ENCODE results near the gene ARHGAP15.
"Not testable (repeated sequence)": the region's sequence is repeated elsewhere in the genome, so short reads cannot be mapped to it uniquely, and the experiment has no call there.

The ARHGAP15 gene

DNA sequence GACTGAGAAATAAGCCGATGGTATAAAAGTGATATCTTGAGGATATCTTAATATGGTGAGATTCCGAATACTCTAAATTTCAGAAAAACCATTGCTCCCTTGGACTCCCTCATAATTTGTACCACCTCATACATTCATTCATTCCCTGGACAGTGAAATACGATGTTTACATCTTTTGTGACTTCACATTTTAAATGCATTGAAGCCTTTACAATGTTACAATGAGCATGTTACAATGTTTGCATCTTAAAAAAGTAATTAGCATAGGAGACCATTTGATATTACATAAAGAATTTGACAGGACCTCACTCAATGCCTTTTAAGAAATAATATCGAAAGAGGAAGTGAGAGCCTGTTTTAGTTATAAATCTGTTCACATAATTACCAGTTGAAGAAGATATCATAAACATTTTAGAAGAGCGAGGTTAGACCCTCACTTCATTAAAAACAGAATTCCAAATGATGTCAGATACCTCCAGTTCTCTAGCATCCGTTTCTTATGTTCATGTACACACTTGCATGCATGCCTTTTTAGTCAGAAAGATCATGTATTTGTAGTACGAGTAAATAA lies 372.0 kb downstream of the ARHGAP15 start:
- DNase-seq: no peak

- no peak for DNase-seq
Observed at GRCh38 chr2:143503280-143503679, 374.1 kb downstream of the ARHGAP15 start.

DNA sequence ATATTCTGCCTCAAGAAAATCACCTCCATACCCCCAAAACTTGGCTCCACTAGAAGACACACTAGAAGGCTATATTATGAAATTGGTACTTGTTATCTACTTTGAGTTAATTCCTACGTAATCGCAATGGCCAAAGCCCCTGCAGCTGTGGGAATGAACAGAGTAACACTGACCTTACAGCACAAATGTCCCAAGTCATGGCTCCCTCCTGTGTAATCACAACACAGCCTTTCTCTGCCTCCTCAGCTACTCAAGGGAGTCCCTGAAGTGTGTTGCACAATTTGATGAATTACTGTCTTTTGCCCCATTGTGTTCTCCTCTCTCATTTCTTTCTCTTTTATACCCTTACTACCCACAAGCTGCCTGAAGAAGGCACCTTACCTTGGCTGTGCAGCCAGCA lies 375.2 kb downstream of the ARHGAP15 start:
- no peak for DNase-seq

GRCh38 chr2:143505542-143505941 lies 376.3 kb downstream of the ARHGAP15 start:
- DNase-seq: no peak

DNA sequence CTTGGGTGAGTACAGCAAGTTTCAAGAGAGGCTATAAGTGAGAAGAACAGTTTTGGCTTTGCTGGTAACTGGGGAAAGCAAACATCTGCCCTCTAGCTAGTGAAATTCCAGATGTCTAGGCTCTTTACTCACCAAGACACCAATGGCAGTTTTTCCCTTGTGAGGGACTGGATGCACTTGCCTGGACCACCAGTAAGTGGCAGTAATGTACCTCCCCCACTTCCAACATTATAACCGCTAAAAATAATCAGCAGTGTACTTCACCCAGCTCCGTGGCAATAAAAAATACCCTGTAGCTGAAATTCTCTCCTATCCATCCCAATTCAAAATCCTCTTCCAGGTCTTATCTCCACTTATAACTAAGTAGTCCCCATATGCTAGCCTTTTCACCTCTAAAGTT lies 383.9 kb downstream of the ARHGAP15 start:
- DNase-seq: no peak

DNA sequence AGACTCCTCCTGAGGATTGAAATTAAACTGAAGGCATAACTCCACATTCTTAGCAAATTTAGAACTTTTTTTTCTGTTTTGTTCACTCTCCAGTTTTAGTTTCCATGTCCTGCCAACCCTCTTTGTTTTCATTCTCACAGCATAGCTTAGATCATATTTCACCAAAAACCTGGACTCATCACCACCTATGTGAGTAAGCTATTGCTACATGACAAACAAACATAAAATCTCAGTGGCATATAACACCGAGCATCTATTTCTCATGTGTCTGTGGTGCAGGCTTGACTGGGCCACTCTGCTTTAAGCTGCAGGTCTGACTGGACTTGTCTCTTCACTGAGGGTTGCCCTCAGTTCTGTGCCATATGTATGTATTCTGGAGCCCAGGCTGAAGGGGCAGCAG lies 385.2 kb downstream of the ARHGAP15 start:
- no peak for DNase-seq

DNA sequence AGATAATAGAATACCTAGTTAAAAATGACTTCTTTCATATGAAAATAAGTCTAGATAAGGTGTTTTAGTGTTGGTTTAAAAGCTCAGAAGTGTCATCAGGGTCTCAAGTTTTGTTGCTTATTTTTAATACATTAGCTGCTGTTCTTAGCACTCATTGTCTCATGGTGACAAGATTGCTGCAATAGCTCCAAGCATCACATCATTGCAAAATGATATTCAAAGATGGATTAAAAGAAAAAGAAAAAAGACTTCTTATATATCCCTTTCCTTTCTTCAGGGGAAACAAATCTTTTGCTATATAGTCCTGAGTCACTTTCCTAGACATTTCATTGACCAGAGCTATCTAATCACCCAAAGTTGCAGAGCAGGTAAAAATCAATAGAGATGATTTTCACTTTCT lies 386.1 kb downstream of the ARHGAP15 start:
- DNase-seq: no peak

DNA sequence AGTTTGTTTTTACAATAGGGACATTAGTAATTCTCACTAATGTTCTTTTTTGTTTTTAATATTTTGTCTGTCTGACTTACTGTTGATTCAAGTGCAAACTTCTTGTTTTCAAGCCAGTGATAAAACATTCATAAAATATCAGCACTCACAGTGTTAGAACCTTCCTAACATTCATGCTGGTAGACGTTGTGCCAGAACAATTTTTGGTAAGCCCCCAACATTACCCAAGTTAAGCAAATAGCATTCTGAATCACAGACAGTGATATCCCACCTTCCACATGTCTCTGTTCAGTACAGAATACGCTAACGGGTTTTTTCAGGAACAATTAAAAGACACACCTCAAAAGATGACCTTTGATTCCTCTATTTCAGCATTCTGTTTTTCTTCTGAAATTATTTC lies 390.3 kb downstream of the ARHGAP15 start:
- no peak for DNase-seq

DNA sequence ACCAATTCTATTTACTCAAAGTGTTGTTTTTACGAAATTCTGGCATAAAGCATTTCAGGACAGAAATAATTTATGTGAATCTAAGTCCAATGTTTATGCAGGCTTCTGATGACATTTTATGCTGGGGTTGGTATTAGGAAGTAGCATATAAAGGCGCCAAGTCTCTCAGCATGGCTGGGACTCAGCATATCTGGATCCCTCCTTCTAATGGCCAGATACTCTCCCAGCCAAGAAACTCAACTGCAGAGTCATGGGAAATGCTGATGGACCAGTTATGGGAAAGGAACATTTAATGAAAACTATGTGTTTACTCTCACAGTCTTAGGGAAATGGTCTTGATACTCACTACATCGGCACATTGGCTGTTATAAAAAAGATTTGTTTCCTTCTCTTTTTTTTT lies 392.2 kb downstream of the ARHGAP15 start:
- DNase-seq: no peak

GRCh38 chr2:143522699-143523098 lies 393.5 kb downstream of the ARHGAP15 start:
- DNase-seq: no peak

DNA sequence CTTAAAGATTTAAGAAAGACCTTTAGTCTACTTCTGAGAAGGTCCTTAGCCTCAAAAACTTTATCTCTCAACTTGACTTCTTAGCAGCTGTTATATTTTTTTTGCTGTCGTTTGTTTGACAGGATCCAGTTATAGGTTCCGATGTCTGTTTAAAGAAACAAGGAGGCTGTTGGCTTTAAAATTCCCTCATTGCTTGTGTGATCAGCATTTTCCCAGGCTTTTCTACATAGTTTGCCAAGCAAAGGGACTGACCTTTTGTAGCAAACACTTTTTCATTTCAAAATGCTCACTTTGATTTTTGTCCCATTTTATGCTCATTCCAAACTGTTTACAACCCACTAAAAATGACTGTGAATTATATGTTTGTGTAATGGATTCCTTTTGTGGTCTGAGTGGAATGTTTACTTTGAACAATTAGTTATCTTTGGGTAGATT lies 394.9 kb downstream of the ARHGAP15 start:
- no peak for DNase-seq

- DNase-seq: no peak
Observed at GRCh38 chr2:143524559-143525401, 395.6 kb downstream of the ARHGAP15 start.

GRCh38 chr2:143525402-143525860 lies 396.2 kb downstream of the ARHGAP15 start:
- DNase-seq: no peak

DNA sequence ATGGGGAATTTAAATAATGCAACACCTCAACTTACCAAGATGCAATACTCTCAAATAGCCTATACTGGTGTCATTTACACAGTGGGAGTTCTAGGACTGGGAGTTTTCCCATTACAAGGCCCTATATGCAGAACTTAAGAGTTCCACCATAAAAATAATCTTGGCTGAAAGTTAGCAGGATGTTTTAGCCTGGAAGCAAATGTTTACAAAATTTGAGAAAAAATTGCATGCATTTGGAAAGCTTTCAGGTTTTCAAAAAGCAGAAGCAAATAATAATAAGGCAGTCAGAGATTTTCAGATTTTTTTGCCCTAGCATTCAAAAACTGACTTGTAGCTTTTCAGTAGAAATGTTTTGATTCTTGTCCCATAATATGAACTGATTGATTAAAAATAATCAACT lies 397.3 kb downstream of the ARHGAP15 start:
- DNase-seq: no peak

- DNase-seq: no peak
Observed at GRCh38 chr2:143528021-143528420, 398.8 kb downstream of the ARHGAP15 start.

DNA sequence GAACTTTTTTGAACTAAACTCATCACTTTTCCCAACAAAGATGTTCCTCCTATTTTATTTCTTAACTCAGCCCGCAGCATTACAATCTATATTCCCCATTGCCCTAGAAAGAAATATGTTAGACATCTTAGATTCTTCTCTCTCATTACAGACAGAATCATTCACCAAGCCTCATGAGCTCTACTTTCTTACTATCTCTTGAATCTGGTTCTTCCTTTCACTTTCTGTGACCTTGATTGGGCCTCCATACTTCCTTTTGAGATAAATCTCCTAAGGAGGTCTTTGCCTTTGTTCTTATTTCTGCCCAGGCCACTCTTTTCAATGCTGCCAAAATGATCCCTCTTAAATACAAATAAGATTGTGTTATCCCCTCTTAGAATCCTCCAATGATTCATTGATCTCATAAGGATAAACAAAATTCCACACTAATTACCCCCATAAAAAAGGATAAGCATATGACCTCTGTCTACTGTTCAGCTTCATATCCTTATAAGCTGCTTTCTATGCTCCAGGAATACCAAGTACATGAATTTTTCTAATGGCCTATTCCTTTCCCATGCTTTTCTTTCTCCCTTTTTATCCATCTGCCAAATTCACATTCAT lies 400.0 kb downstream of the ARHGAP15 start:
- no peak for DNase-seq

DNA sequence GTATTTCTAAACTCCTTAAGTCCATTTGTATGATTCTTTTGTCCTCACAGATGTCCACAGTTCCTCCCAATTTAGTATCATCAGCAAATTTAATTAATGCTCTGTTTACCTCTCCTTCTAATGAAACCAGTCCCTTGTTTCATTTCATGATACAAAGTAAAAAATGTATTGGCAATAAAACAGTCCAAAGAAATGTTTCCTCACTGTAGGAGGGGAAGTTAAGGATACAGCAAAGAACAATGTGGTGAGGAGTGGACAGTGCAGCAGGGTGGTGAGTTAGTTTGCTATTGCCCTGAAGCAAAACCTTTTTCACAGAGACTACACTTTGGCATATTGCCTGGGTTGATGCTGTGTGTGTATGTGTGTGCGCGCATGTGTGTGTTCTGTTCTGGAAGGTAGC lies 401.5 kb downstream of the ARHGAP15 start:
- no peak for DNase-seq

GRCh38 chr2:143532061-143532460 lies 402.8 kb downstream of the ARHGAP15 start:
- no peak for DNase-seq

GRCh38 chr2:143533846-143534245 lies 404.6 kb downstream of the ARHGAP15 start:
- DNase-seq: no peak

GRCh38 chr2:143535802-143536201 lies 406.6 kb downstream of the ARHGAP15 start:
- no peak for DNase-seq

DNA sequence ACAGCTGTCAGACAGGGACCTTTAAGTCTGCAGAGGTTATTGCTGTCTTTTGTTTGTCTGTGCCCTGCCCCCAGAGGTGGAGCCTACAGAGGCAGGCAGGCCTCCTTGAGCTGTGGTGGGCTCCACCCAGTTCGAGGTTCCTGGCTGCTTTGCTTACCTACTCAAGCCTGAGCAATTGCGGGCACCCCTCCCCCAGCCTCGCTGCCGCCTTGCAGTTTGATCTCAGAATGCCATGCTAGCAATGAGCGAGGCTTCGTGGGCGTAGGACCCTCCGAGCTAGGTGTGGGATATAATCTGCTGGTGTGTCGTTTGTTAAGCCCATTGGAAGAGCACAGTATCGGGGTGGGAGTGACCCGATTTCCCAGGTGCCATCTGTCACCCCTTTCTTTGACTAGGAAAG lies 412.7 kb downstream of the ARHGAP15 start:
- DNase-seq: not testable (repeated sequence)

DNA sequence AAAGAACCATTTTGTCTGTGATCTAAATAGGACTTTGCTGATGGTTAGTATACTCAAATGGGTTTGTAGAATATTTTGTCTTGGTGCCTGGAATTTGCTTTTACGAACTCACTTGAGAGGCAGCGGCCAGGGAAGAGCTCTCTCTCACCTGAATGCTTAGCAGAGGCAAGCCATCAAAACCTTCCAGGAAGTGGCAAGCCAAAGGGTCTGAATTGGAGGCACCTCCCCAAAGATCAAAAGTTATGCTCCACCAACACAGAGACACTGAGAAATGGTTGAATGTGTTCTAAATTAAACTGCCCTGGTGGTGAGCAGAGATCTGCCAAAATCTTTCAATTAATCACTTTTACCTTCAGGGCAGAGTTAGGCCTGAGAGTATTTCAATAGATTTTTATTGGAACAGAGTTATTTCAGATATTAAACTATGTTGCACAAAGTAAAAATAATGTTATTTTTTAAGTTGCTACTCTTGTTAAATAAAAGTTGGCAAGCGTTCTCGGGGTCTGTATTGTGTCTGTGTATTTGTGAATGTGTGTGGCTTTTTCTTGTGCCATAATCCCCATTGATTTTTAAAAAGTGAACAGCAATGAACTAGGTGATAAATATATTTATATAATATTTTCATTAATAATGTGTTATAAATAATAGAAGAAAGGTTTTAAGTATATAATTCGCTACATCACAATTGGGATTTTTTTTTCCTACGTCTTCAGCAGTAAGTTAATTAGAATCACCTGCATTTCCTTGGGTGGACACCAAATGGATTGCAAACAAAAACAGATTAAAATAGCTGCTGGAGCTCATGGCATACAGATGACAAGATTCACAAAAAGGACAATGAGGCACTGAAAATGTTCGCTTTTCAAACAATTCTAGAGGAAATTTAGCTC lies 416.1 kb downstream of the ARHGAP15 start:
- DNase-seq: peak in 2 of 6 experiments; percentile 24 to 26

DNA sequence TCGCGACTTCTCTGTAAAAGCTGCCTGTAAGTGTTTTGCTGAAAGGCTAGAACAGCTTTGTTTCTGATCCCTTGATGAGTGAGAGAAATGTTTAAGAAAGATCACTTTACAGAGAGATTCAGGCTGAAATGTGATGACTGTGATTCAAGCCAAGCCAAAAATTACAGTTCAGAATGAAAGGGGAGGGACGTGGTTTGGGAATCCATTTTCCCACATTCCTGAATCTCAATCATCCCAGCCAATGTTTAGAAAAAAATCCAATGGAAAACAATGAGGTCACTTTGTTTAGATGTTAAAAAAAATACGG lies 416.7 kb downstream of the ARHGAP15 start:
- DNase-seq: no peak

Measured in stimulated activated naive CD4-positive, alpha-beta T cell (primary cell).